Fibroblast of lung (primary cell): ENCODE results near the gene TSSK2. TPM values are rescaled to one million over a fixed set of nuclear protein-coding genes. Genes with fewer than 3 reads are reported as not detected.

Source experiments
- DNase-seq, 2 donors: peaks; one replicate each; pipeline versions ENCODE4 v3.0.0 to v3.0.0-alpha.2; 2010; ENCODE audit warnings: low read depth in 2 of 2
- H2AFZ ChIP-seq: 2 replicates; pipeline ENCODE4 v1.5.1; 2012; ENCODE audit warnings: low read length, control low read depth, inconsistent platforms
- H3K27ac ChIP-seq: 2 replicates; pipeline ENCODE4 v1.5.1; 2011; ENCODE audit warnings: low read length, control low read depth; ENCODE audit not compliant: insufficient read depth
- H3K27me3 ChIP-seq: 2 replicates; pipeline ENCODE4 v1.5.1; 2011; ENCODE audit warnings: mild to moderate bottlenecking, low read length; ENCODE audit not compliant: control insufficient read depth, insufficient read depth
- H3K36me3 ChIP-seq: 2 replicates; pipeline ENCODE4 v1.5.1; 2011; ENCODE audit warnings: low read length; ENCODE audit not compliant: control insufficient read depth, insufficient read depth
- H3K4me1 ChIP-seq: 2 replicates; pipeline ENCODE4 v1.5.1; 2011; ENCODE audit warnings: low read length; ENCODE audit not compliant: control insufficient read depth, insufficient read depth; ENCODE audit errors: extremely low read depth
- H3K4me2 ChIP-seq: 2 replicates; pipeline ENCODE4 v1.5.1; 2011; ENCODE audit warnings: low read length, control low read depth; ENCODE audit not compliant: insufficient read depth; ENCODE audit errors: extremely low read depth
- H3K4me3 ChIP-seq, 4 experiments: fragments of 200-600 bp in 1 of 4; sonication (generic) in 1 of 4; replicated peaks in 1 of 4; 2 replicates each; pipeline ENCODE4 v1.5.1; 2011 to 2016; ENCODE audit warnings: low read length in 4 of 4, low read depth in 3 of 4, mild to moderate bottlenecking in 3 of 4, control low read depth in 2 of 4, inconsistent platforms in 1 of 4, mixed read lengths in 1 of 4; ENCODE audit not compliant: insufficient read depth in 1 of 4; ENCODE audit errors: control extremely low read depth in 1 of 4
- H3K79me2 ChIP-seq: 2 replicates; pipeline ENCODE4 v1.5.1; 2012; ENCODE audit warnings: mild to moderate bottlenecking, low read length, inconsistent platforms; ENCODE audit not compliant: control insufficient read depth, insufficient read depth
- H3K9ac ChIP-seq: 2 replicates; pipeline ENCODE4 v1.5.1; 2011; ENCODE audit warnings: mild to moderate bottlenecking, low read length, control low read depth; ENCODE audit not compliant: insufficient read depth
- H3K9me3 ChIP-seq: 2 replicates; pipeline ENCODE4 v1.5.1; 2012; ENCODE audit warnings: low read depth, low read length; ENCODE audit not compliant: control insufficient read depth, insufficient read depth
- H4K20me1 ChIP-seq: 2 replicates; pipeline ENCODE4 v1.5.1; 2011; ENCODE audit warnings: low read length; ENCODE audit not compliant: control insufficient read depth, insufficient read depth; ENCODE audit errors: extremely low read depth
- CTCF ChIP-seq, 2 donors: IDR thresholded peaks in 1 of 2; conservative IDR thresholded peaks in 1 of 2; 1 replicate in 1 of 2; 2 replicates in 1 of 2; pipeline ENCODE4 v1.5.1; 2011 to 2012; ENCODE audit warnings: low read length in 2 of 2, control low read depth in 1 of 2, inconsistent platforms in 1 of 2, low read depth in 1 of 2, mild to moderate bottlenecking in 1 of 2
- EZH2 ChIP-seq: IDR thresholded peaks from 2 replicates; pipeline ENCODE4 v1.5.1; 2012; ENCODE audit warnings: low read length, control low read depth, mild to moderate bottlenecking; ENCODE audit errors: missing control alignments
- polyA plus RNA-seq, 2 donors: library from polyadenylated mRNA; depleted of rRNA in 1 of 2; stranded (reverse) in 1 of 2; unstranded in 1 of 2; fragments of >200 nt; gene quantifications; 2 replicates each; pipeline ENCODE4 v1.2.1, GENCODE V29; 2011 to 2012; ENCODE audit warnings: missing spikeins in 1 of 2
- total RNA-seq: library from RNA; depleted of rRNA; stranded (reverse); fragments of >200 nt; gene quantifications from 2 replicates; pipeline ENCODE4 v1.2.1, GENCODE V29; 2014

TSSK2 gene
- total and polyA plus RNA-seq, 2 donors (not counting 1 experiment from before 2014, with no cell fraction given), result not detected

- no peak for DNase-seq
- no peak overlapping the region for H3K4me3 ChIP-seq
- peaks cover 9% of the 10 kb centered on the region for H3K79me2 ChIP-seq
- no peaks in the 10 kb centered on the region for H3K4me1 ChIP-seq
- no peak overlapping the region for H2AFZ ChIP-seq
- H3K9me3 ChIP-seq, result no peaks in the 10 kb centered on the region
- H3K27me3 ChIP-seq, result no peaks in the 10 kb centered on the region
- no peak overlapping the region for H3K9ac ChIP-seq
- H4K20me1 ChIP-seq, result no peaks in the 10 kb centered on the region
- H3K36me3 ChIP-seq, result no peaks in the 10 kb centered on the region
- TF ChIP-seq EZH2 (no peak), CTCF (conservative IDR thresholded peaks at IDR 0.05 in 1 of 2, IDR thresholded peaks at IDR 0.05 in 1 of 2; ENCODE audit: low read depth in 1 of 2, low read length in 2 of 2) (no peak)
- no peak overlapping the region for H3K4me2 ChIP-seq
- H3K27ac ChIP-seq, result no peak overlapping the region
Measured at GRCh38 chr22:19094393-19094997, 36.6 kb upstream of the TSSK2 start.

GRCh38 chr22:19096555-19096954, 34.6 kb upstream of the TSSK2 start:
- Histone ChIP-seq H4K20me1 (no peaks in the 10 kb centered on the region), H3K4me2 (no peak overlapping the region), H2AFZ (no peak overlapping the region), H3K9me3 (no peaks in the 10 kb centered on the region), H3K4me1 (no peaks in the 10 kb centered on the region), H3K4me3 (no peak overlapping the region), H3K9ac (no peak overlapping the region), H3K27me3 (no peaks in the 10 kb centered on the region), H3K36me3 (no peaks in the 10 kb centered on the region), H3K27ac (no peak overlapping the region), H3K79me2 (peaks cover 18% of the 10 kb centered on the region)
- DNase-seq, result no peak
- TF ChIP-seq CTCF (conservative IDR thresholded peaks at IDR 0.05 in 1 of 2, IDR thresholded peaks at IDR 0.05 in 1 of 2; ENCODE audit: low read depth in 1 of 2, low read length in 2 of 2) (no peak), EZH2 (no peak)

- no peaks in the 10 kb centered on the region for H3K9me3 ChIP-seq
- no peaks in the 10 kb centered on the region for H3K27me3 ChIP-seq
- no peak overlapping the region for H3K4me3 ChIP-seq
- DNase-seq, result no peak
- no peaks in the 10 kb centered on the region for H3K4me1 ChIP-seq
- no peak overlapping the region for H3K27ac ChIP-seq
- no peak overlapping the region for H3K9ac ChIP-seq
- no peak overlapping the region for H3K4me2 ChIP-seq
- H3K36me3 ChIP-seq, result no peaks in the 10 kb centered on the region
- no peak for TF ChIP-seq EZH2
- no peak for TF ChIP-seq CTCF (conservative IDR thresholded peaks at IDR 0.05 in 1 of 2, IDR thresholded peaks at IDR 0.05 in 1 of 2; ENCODE audit: low read depth in 1 of 2, low read length in 2 of 2)
- H2AFZ ChIP-seq, result no peak overlapping the region
- H4K20me1 ChIP-seq, result no peaks in the 10 kb centered on the region
- H3K79me2 ChIP-seq, result peaks cover 18% of the 10 kb centered on the region
Measured at GRCh38 chr22:19097518-19097917, 33.6 kb upstream of the TSSK2 start.
